Measurements from ENCODE around the gene RTTN.

Gene RTTN

GRCh38 chr18:70024093-70024492 lies 181.4 kb downstream of the RTTN start:
- no peak for DNase-seq (ENCODE audit: low spot score)

- no peak for DNase-seq (ENCODE audit: low spot score)
Observed at GRCh38 chr18:70022636-70023035, 182.9 kb downstream of the RTTN start.

- DNase-seq (ENCODE audit: low spot score), result no peak
Observed at GRCh38 chr18:70021498-70021897, 184.0 kb downstream of the RTTN start.

- no peak for DNase-seq (ENCODE audit: low spot score)
Observed at GRCh38 chr18:70021043-70021442, 184.4 kb downstream of the RTTN start.

GRCh38 chr18:70019991-70020390 lies 185.5 kb downstream of the RTTN start:
- no peak for DNase-seq (ENCODE audit: low spot score)

- no peak for DNase-seq (ENCODE audit: low spot score)
Observed at GRCh38 chr18:70019136-70019535, 186.4 kb downstream of the RTTN start.

GRCh38 chr18:70015127-70015526 lies 190.4 kb downstream of the RTTN start:
- DNase-seq (ENCODE audit: low spot score), result no peak

- no peak for DNase-seq (ENCODE audit: low spot score)
Observed at GRCh38 chr18:70005580-70005979, 199.9 kb downstream of the RTTN start.

GRCh38 chr18:70004696-70005095 lies 200.8 kb downstream of the RTTN start:
- DNase-seq (ENCODE audit: low spot score), result no peak

- DNase-seq (ENCODE audit: low spot score), result no peak
Observed at GRCh38 chr18:69999656-70000055, 205.8 kb downstream of the RTTN start.

GRCh38 chr18:69998523-69998987 lies 206.9 kb downstream of the RTTN start:
- peak; percentile 12 for DNase-seq (ENCODE audit: low spot score)

- no peak for DNase-seq (ENCODE audit: low spot score)
Observed at GRCh38 chr18:69996951-69997798, 208.3 kb downstream of the RTTN start.

- no peak for DNase-seq (ENCODE audit: low spot score)
Observed at GRCh38 chr18:69996417-69996816, 209.1 kb downstream of the RTTN start.

- DNase-seq (ENCODE audit: low spot score), result no peak
Observed at GRCh38 chr18:69995774-69996173, 209.7 kb downstream of the RTTN start.

- DNase-seq (ENCODE audit: low spot score), result no peak
Observed at GRCh38 chr18:69992776-69993175, 212.7 kb downstream of the RTTN start.

GRCh38 chr18:69987870-69988269 lies 217.6 kb downstream of the RTTN start:
- no peak for DNase-seq (ENCODE audit: low spot score)

- DNase-seq (ENCODE audit: low spot score), result no peak
Observed at GRCh38 chr18:69985239-69985638, 220.2 kb downstream of the RTTN start.

GRCh38 chr18:69982417-69982816 lies 223.1 kb downstream of the RTTN start:
- no peak for DNase-seq (ENCODE audit: low spot score)

GRCh38 chr18:69981948-69982347 lies 223.5 kb downstream of the RTTN start:
- no peak for DNase-seq (ENCODE audit: low spot score)

- no peak for DNase-seq (ENCODE audit: low spot score)
Observed at GRCh38 chr18:69980982-69981804, 224.3 kb downstream of the RTTN start.

GRCh38 chr18:69980509-69980908 lies 225.0 kb downstream of the RTTN start:
- no peak for DNase-seq (ENCODE audit: low spot score)

GRCh38 chr18:69978732-69979715 lies 226.5 kb downstream of the RTTN start:
- DNase-seq (ENCODE audit: low spot score), result no peak
